NCI-H1930 (cell line): ENCODE measurements around the gene IL18.
"Not testable (repeated sequence)": the region's sequence is repeated elsewhere in the genome, so short reads cannot be mapped to it uniquely, and the experiment has no call there.

Experiments used
- DNase-seq, 2 experiments: peaks; one replicate each; lab custom pipeline; 2025; lab: John Stamatoyannopoulos, UW

The IL18 gene

GRCh38 chr11:112163875-112164685 is at the start of gene IL18:
Gene IL18, minus strand, starts transcription at chr11:112164094. Its CDS starts 9,041 bp downstream, at chr11:112155053.
- DNase-seq = no peak

- no peak for DNase-seq
Measured at GRCh38 chr11:112212710-112213109, 48.8 kb upstream of the IL18 start.

GRCh38 chr11:112212290-112212689 is 48.4 kb upstream of the IL18 start:
- DNase-seq = no peak

- DNase-seq = no peak
Measured at GRCh38 chr11:112211536-112211935, 47.6 kb upstream of the IL18 start.

GRCh38 chr11:112210890-112211289 is 47.0 kb upstream of the IL18 start:
- no peak for DNase-seq

GRCh38 chr11:112206071-112206470 is 42.2 kb upstream of the IL18 start:
- DNase-seq = no peak

GRCh38 chr11:112200252-112200651 is 36.4 kb upstream of the IL18 start:
- no peak for DNase-seq

GRCh38 chr11:112199101-112199500 is 35.2 kb upstream of the IL18 start:
- not testable (repeated sequence) for DNase-seq

GRCh38 chr11:112196519-112197087 is 32.7 kb upstream of the IL18 start:
- no peak for DNase-seq

GRCh38 chr11:112195951-112196351 is 32.1 kb upstream of the IL18 start:
- no peak for DNase-seq

- not testable (repeated sequence) for DNase-seq
Measured at GRCh38 chr11:112195113-112195512, 31.2 kb upstream of the IL18 start.

- no peak for DNase-seq
Measured at GRCh38 chr11:112186304-112186703, 22.4 kb upstream of the IL18 start.

- no peak for DNase-seq
Measured at GRCh38 chr11:112185883-112186282, 22.0 kb upstream of the IL18 start.

GRCh38 chr11:112182867-112183266 is 19.0 kb upstream of the IL18 start:
- DNase-seq = no peak

- DNase-seq = no peak
Measured at GRCh38 chr11:112179601-112180000, 15.7 kb upstream of the IL18 start.

GRCh38 chr11:112178936-112179335 is 15.0 kb upstream of the IL18 start:
- no peak for DNase-seq

GRCh38 chr11:112178428-112178827 is 14.5 kb upstream of the IL18 start:
- DNase-seq = no peak

- DNase-seq = no peak
Measured at GRCh38 chr11:112177589-112177988, 13.7 kb upstream of the IL18 start.

GRCh38 chr11:112176077-112176476 is 12.2 kb upstream of the IL18 start:
- DNase-seq = no peak

- DNase-seq = no peak
Measured at GRCh38 chr11:112175599-112175952, 11.7 kb upstream of the IL18 start.

GRCh38 chr11:112174789-112175598 is 11.1 kb upstream of the IL18 start, which contains the start of gene BCO2:
Gene BCO2, plus strand, starts transcription at chr11:112175512. Its CDS starts 90 bp downstream, at chr11:112175602.
- DNase-seq = peak; percentile 2 to 34

- DNase-seq = no peak
Measured at GRCh38 chr11:112173152-112173551, 9.3 kb upstream of the IL18 start.
